Duodenal mucosa (tissue), 2 donors: Measurements from ENCODE around the gene CARMIL1.

Experiments used
- H3K27ac ChIP-seq: one replicate; pipeline ENCODE4 v1.7.0; 2013; ENCODE audit warnings: low read depth, low read length
- H3K27me3 ChIP-seq, 2 donors: one replicate each; pipeline ENCODE4 v1.7.0; 2013; ENCODE audit warnings: low read length in 2 of 2, control low read depth in 1 of 2; ENCODE audit not compliant: insufficient read depth in 2 of 2, control insufficient read depth in 1 of 2
- H3K36me3 ChIP-seq, 2 donors: one replicate each; pipeline ENCODE4 v1.7.0; 2013; ENCODE audit warnings: low read length in 2 of 2, control low read depth in 1 of 2; ENCODE audit not compliant: insufficient read depth in 2 of 2, control insufficient read depth in 1 of 2
- H3K4me1 ChIP-seq, 2 donors: one replicate each; pipeline ENCODE4 v1.7.0; 2013; ENCODE audit warnings: low read length in 2 of 2, control low read depth in 1 of 2; ENCODE audit not compliant: insufficient read depth in 2 of 2, control insufficient read depth in 1 of 2
- H3K4me3 ChIP-seq, 2 donors: one replicate each; pipeline ENCODE4 v1.7.0; 2013; ENCODE audit warnings: low read length in 2 of 2, low read depth in 1 of 2
- H3K9ac ChIP-seq, 2 donors: one replicate each; pipeline ENCODE4 v1.7.0; 2013; ENCODE audit warnings: low read length in 2 of 2, low read depth in 1 of 2
- H3K9me3 ChIP-seq, 2 donors: one replicate each; pipeline ENCODE4 v1.7.0; 2013; ENCODE audit warnings: low read length in 2 of 2, control low read depth in 1 of 2; ENCODE audit not compliant: control insufficient read depth in 1 of 2

CARMIL1 gene

GRCh38 chr6:25249133-25249532 is 30.0 kb upstream of the CARMIL1 start:
- Histone ChIP-seq H3K4me1 (no peaks in the 10 kb centered on the region), H3K4me3 (no peak overlapping the region), H3K9ac (no peak overlapping the region), H3K9me3 (no peaks in the 10 kb centered on the region), H3K27me3 (peaks cover 0 to 2% of the 10 kb centered on the region in 2 donors), H3K27ac (no peak overlapping the region), H3K36me3 (no peaks in the 10 kb centered on the region)

DNA sequence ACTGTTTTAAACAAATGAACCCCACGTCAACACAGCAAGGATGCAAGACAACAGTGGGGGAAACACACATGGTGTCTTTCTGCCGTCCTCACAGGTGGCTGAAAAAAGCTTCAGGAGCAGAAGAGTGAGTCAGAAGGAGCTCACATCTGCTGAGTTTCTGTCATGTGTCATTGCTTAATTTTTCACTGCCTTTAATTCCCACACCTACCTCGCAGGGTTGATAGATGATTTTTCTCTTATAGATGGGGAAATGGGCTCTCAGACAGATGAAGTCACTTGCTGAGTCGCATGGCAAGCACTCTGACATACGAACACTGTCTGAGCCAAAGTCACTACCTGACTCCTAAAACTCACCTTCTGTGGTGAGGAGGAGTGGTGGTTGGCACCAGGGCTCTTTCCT is 28.3 kb upstream of the CARMIL1 start:
- H3K36me3 ChIP-seq = no peaks in the 10 kb centered on the region

GRCh38 chr6:25251426-25251825 is 27.7 kb upstream of the CARMIL1 start:
- Histone ChIP-seq H3K9ac (no peak overlapping the region), H3K4me1 (no peaks in the 10 kb centered on the region), H3K4me3 (no peak overlapping the region), H3K36me3 (no peaks in the 10 kb centered on the region), H3K27me3 (no peaks in the 10 kb centered on the region), H3K27ac (no peak overlapping the region), H3K9me3 (no peaks in the 10 kb centered on the region)

More for the DNA sequence above, 28.3 kb upstream of the CARMIL1 start:
- Histone ChIP-seq H3K4me1 (no peaks in the 10 kb centered on the region), H3K27ac (no peak overlapping the region), H3K9me3 (no peaks in the 10 kb centered on the region), H3K9ac (no peak overlapping the region), H3K4me3 (no peak overlapping the region), H3K27me3 (no peaks in the 10 kb centered on the region)

DNA sequence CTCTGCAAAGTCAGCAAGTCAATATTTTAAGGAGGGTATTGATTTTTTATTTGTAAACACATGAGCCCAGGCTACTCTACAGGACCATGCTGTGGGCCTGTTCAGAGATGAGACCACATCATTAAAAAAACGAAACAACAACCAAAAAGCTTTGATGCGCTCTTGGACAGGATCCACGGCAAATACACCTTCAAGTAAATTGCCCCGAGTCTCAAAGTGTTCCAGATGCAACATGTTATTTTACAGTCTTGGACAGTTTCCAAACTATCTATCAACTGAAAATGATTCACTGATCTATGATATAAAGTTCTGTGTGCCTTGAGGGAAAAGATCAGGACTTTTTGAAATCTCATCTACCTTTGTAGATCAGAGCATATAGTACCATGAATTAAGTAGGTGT is 25.8 kb upstream of the CARMIL1 start:
- H3K9me3 ChIP-seq = no peaks in the 10 kb centered on the region
- H3K4me3 ChIP-seq = no peak overlapping the region
- H3K27ac ChIP-seq = no peak overlapping the region
- H3K27me3 ChIP-seq = no peaks in the 10 kb centered on the region
- H3K9ac ChIP-seq = no peak overlapping the region
- no peaks in the 10 kb centered on the region for H3K36me3 ChIP-seq
- no peaks in the 10 kb centered on the region for H3K4me1 ChIP-seq

- Histone ChIP-seq H3K27me3 (no peaks in the 10 kb centered on the region), H3K27ac (no peak overlapping the region), H3K9ac (no peak overlapping the region), H3K4me3 (no peak overlapping the region), H3K4me1 (no peaks in the 10 kb centered on the region), H3K36me3 (no peaks in the 10 kb centered on the region), H3K9me3 (no peaks in the 10 kb centered on the region)
Measured at GRCh38 chr6:25254671-25255070, 24.5 kb upstream of the CARMIL1 start.

GRCh38 chr6:25257686-25258348 is 21.4 kb upstream of the CARMIL1 start:
- no peaks in the 10 kb centered on the region for H3K4me1 ChIP-seq
- H3K27me3 ChIP-seq = no peaks in the 10 kb centered on the region
- H3K27ac ChIP-seq = no peak overlapping the region
- no peak overlapping the region for H3K9ac ChIP-seq
- H3K4me3 ChIP-seq = no peak overlapping the region
- H3K36me3 ChIP-seq = no peaks in the 10 kb centered on the region
- H3K9me3 ChIP-seq = no peaks in the 10 kb centered on the region

- no peaks in the 10 kb centered on the region for H3K36me3 ChIP-seq
- no peaks in the 10 kb centered on the region for H3K4me1 ChIP-seq
- no peak overlapping the region for H3K4me3 ChIP-seq
- no peak overlapping the region for H3K27ac ChIP-seq
- no peaks in the 10 kb centered on the region for H3K27me3 ChIP-seq
- H3K9ac ChIP-seq = no peak overlapping the region
- H3K9me3 ChIP-seq = no peaks in the 10 kb centered on the region
Measured at GRCh38 chr6:25259756-25260155, 19.4 kb upstream of the CARMIL1 start.

GRCh38 chr6:25263657-25264056 is 15.5 kb upstream of the CARMIL1 start:
- Histone ChIP-seq H3K9me3 (no peaks in the 10 kb centered on the region), H3K4me1 (no peaks in the 10 kb centered on the region), H3K27ac (no peak overlapping the region), H3K4me3 (no peak overlapping the region), H3K27me3 (no peaks in the 10 kb centered on the region), H3K36me3 (no peaks in the 10 kb centered on the region), H3K9ac (no peak overlapping the region)

DNA sequence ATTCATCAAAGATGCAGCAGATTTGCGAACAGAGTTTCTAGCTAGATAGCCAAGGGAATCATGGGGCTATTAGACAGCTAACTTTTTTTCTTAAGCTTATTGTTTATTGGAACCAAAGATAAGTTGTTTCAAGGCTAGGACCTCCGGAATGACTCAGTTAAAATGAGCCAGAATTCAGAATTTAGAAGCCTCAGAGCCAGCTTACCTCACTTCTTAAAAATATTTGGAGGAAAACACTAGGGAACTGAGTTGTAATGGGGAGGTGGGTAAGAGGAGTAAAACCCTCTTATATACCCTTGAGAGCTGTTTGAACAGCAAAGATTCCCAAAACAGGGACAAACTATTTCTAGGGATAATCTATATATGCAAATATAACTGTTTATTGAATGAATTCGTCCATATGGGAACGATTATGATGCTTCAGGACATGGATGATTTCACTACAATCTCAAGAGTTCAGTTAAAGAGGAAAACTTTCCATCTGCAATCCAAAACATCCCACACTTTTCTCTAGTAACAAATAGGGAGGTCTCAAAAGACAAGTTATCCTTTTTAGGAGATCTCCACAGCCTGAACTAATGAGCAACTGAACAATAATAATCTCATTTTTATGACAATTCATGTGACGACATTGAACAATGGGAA is 12.6 kb upstream of the CARMIL1 start:
- Histone ChIP-seq H3K36me3 (no peaks in the 10 kb centered on the region), H3K27me3 (no peaks in the 10 kb centered on the region), H3K4me1 (no peaks in the 10 kb centered on the region), H3K27ac (no peak overlapping the region), H3K9me3 (no peaks in the 10 kb centered on the region), H3K9ac (no peak overlapping the region), H3K4me3 (no peak overlapping the region)

DNA sequence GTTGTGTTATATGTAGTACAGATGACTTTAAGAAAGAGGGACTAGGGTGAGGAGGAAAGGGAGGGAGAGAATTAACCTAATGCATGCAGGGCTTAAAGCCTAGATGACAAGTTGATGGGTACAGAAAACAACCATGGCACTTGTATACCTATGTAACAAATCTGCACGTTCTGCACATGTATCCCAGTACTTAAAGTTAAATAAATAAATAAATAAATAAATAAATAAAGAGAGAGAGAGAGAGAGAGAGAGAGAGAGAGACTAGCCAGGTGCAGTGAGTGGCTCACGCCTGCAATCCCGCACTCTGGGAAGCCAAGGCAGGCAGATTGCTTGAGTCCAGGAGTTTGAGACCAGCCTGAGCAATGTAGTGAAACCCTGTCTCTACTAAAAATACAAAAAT is 11.5 kb upstream of the CARMIL1 start:
- Histone ChIP-seq H3K9ac (no peak overlapping the region), H3K4me3 (no peak overlapping the region), H3K36me3 (no peaks in the 10 kb centered on the region), H3K9me3 (no peaks in the 10 kb centered on the region), H3K27ac (no peak overlapping the region), H3K4me1 (no peaks in the 10 kb centered on the region), H3K27me3 (no peaks in the 10 kb centered on the region)
